ENCODE data around the gene OSBP2.

OSBP2 gene

DNA sequence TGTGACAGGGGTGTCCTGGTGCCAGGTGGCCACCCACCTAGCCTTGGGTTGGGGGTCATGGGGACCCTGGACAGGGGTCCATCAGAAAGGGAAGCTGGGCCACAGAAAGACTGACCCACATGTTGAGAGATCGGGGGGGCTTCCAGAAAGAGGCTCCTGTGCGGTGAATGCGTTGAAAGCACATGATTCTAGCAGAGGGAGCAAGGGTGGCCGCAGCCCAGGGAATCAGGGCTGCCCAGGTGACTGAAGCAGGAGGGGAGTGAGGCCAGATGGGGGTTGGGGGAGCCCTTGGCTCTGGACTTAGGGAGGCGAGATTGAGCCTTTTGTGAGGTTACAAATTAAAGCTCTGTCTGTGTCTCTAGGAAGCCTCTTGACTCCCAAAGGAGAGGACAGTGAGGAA, 193.2 kb downstream of the OSBP2 start:
- Histone ChIP-seq H2BK120ac (ENCODE audit: insufficient read depth, low read length, poor library complexity) (no peak overlapping the region), H3K23ac (ENCODE audit: low read length) (no peak overlapping the region), H2AK5ac (ENCODE audit: low read length) (no peak overlapping the region), H2BK5ac (ENCODE audit: low read depth, low read length, poor library complexity) (no peak overlapping the region), H2BK12ac (ENCODE audit: low read length) (no peak overlapping the region), H4K8ac (ENCODE audit: low read depth, low read length) (no peak overlapping the region), H3K4me3 (ENCODE audit: low read depth, low read length) (no peak overlapping the region), H3K27me3 (ENCODE audit: insufficient read depth, low read length) (no peaks in the 10 kb centered on the region), H3K79me1 (ENCODE audit: low read length) (no peaks in the 10 kb centered on the region), H3K9me3 (ENCODE audit: insufficient read depth, low read depth, low read length) (peaks cover 9% of the 10 kb centered on the region), H3K36me3 (ENCODE audit: control insufficient read depth in 1 of 2, insufficient read depth in 2 of 2, low read length in 2 of 2) (peaks cover 3 to 7% of the 10 kb centered on the region in 2 experiments), H3K27ac (ENCODE audit: low read depth, low read length) (no peak overlapping the region), H3K14ac (ENCODE audit: low read length) (no peak overlapping the region), H3K18ac (ENCODE audit: low read length) (no peak overlapping the region), H3K4ac (ENCODE audit: low read depth, low read length) (no peak overlapping the region), H4K91ac (ENCODE audit: low read depth, low read length) (no peak overlapping the region), H3K79me2 (ENCODE audit: control insufficient read depth, insufficient read depth, low read length, poor library complexity) (no peaks in the 10 kb centered on the region), H3K4me2 (ENCODE audit: low read length) (no peak overlapping the region), H3K4me1 (ENCODE audit: control insufficient read depth in 1 of 2, insufficient read depth in 2 of 2, low read length in 2 of 2) (peaks cover 3 to 4% of the 10 kb centered on the region in 2 experiments), H4K12ac (ENCODE audit: low read depth, low read length) (no peak overlapping the region), H3K9ac (ENCODE audit: low read length) (no peak overlapping the region), H2AFZ (ENCODE audit: insufficient read depth, low read length, poor library complexity) (no peak overlapping the region)
- no peak for DNase-seq
- WGBS (ENCODE audit: extremely low coverage, insufficient coverage, insufficient read length): no CpG with 5 or more reads among the region's 5 CpGs

DNA sequence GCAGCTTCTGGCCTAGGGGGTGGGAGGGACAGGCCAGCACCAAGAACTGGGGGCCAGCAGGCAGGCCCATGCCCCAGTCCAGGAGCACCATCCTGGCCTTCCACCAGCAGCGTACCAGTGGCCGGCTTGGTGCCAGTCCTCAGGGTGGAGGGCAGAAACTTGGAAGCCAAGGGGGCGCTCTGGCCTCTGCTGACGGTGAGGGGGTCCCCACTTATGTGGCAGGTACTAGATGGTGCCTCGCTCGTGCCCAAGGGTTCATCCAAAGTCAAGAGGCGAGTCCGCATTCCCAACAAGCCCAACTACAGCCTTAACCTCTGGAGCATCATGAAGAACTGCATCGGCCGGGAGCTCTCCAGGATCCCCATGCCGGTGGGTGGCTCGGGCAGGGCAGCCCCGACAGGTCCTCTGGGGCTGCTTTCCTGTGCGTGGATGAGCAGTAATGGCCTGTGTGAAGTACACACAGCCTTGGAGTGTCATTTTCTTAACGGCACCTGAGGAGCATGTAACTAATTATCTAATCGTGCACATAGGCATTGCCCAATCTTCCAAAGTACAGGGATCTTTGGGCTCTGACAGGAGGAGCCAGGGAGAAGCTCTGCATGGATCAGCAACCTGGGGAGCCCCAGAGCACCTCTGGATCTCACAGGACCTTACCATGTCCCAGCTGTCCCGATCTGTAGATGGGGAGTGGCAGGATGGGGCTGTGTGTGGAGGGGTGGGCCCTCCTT, 194.8 kb downstream of the OSBP2 start:
- no peak overlapping the region for H2BK5ac ChIP-seq (ENCODE audit: low read depth, low read length, poor library complexity)
- no CpG with 5 or more reads among the region's 17 CpGs for WGBS (ENCODE audit: extremely low coverage, insufficient coverage, insufficient read length)

DNA sequence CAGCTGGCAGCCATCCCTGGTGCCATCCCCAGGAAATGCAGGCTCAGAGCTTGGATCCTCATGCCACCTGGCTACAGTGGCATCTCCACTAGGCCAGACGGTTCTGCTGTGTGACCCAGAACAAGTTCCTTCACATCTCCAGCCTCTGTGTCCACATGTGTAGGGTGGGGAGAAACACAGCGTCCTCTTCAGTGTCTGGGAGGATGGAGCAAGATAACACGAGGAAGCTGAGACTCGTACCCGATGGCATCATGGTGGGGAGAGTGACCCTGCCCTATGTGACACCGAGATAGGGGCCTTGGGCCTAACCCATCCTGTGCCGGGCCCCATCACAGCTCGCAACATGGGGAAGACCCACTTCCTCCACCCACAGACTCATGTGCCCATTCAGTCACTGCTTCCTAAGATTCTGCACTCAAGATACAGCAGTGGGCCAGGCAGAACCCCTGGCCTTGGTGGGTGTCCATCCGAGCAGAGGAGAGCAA, 195.4 kb downstream of the OSBP2 start:
- H3K4me3 ChIP-seq (ENCODE audit: low read depth, low read length): no peak overlapping the region
- H2BK12ac ChIP-seq (ENCODE audit: low read length): no peak overlapping the region
- no peak overlapping the region for H4K91ac ChIP-seq (ENCODE audit: low read depth, low read length)
- H3K36me3 ChIP-seq (ENCODE audit: control insufficient read depth in 1 of 2, insufficient read depth in 2 of 2, low read length in 2 of 2): peaks cover 3 to 11% of the 10 kb centered on the region in 2 experiments
- no peak overlapping the region for H3K27ac ChIP-seq (ENCODE audit: low read depth, low read length)
- H3K18ac ChIP-seq (ENCODE audit: low read length): no peak overlapping the region
- H3K4ac ChIP-seq (ENCODE audit: low read depth, low read length): no peak overlapping the region
- WGBS (ENCODE audit: extremely low coverage, insufficient coverage, insufficient read length): no CpG with 5 or more reads among the region's 9 CpGs
- H2BK120ac ChIP-seq (ENCODE audit: insufficient read depth, low read length, poor library complexity): no peak overlapping the region
- no peak overlapping the region for H4K12ac ChIP-seq (ENCODE audit: low read depth, low read length)
- no peaks in the 10 kb centered on the region for H3K79me1 ChIP-seq (ENCODE audit: low read length)
- H3K9ac ChIP-seq (ENCODE audit: low read length): no peak overlapping the region
- no peak overlapping the region for H2AFZ ChIP-seq (ENCODE audit: insufficient read depth, low read length, poor library complexity)
- no peak overlapping the region for H3K4me2 ChIP-seq (ENCODE audit: low read length)
- H3K14ac ChIP-seq (ENCODE audit: low read length): no peak overlapping the region
- H3K79me2 ChIP-seq (ENCODE audit: control insufficient read depth, insufficient read depth, low read length, poor library complexity): no peaks in the 10 kb centered on the region
- H4K8ac ChIP-seq (ENCODE audit: low read depth, low read length): no peak overlapping the region
- H2AK5ac ChIP-seq (ENCODE audit: low read length): no peak overlapping the region
- no peak overlapping the region for H2BK5ac ChIP-seq (ENCODE audit: low read depth, low read length, poor library complexity)
- H3K23ac ChIP-seq (ENCODE audit: low read length): no peak overlapping the region
- H3K27me3 ChIP-seq (ENCODE audit: insufficient read depth, low read length): no peaks in the 10 kb centered on the region
- no peak for DNase-seq
- H3K4me1 ChIP-seq (ENCODE audit: control insufficient read depth in 1 of 2, insufficient read depth in 2 of 2, low read length in 2 of 2): peaks cover 6% of the 10 kb centered on the region in 2 experiments
- H3K9me3 ChIP-seq (ENCODE audit: insufficient read depth, low read depth, low read length): peaks cover 3% of the 10 kb centered on the region

More for the DNA sequence above, 194.8 kb downstream of the OSBP2 start:
- Histone ChIP-seq H3K9me3 (ENCODE audit: insufficient read depth, low read depth, low read length) (peaks cover 3% of the 10 kb centered on the region), H3K14ac (ENCODE audit: low read length) (no peak overlapping the region), H3K4ac (ENCODE audit: low read depth, low read length) (no peak overlapping the region), H3K23ac (ENCODE audit: low read length) (no peak overlapping the region), H3K9ac (ENCODE audit: low read length) (no peak overlapping the region), H3K18ac (ENCODE audit: low read length) (no peak overlapping the region), H2AK5ac (ENCODE audit: low read length) (no peak overlapping the region), H3K4me2 (ENCODE audit: low read length) (no peak overlapping the region), H3K4me3 (ENCODE audit: low read depth, low read length) (no peak overlapping the region), H4K8ac (ENCODE audit: low read depth, low read length) (no peak overlapping the region), H3K27ac (ENCODE audit: low read depth, low read length) (no peak overlapping the region), H3K36me3 (ENCODE audit: control insufficient read depth in 1 of 2, insufficient read depth in 2 of 2, low read length in 2 of 2) (peaks cover 3 to 11% of the 10 kb centered on the region in 2 experiments), H2BK12ac (ENCODE audit: low read length) (no peak overlapping the region), H3K4me1 (ENCODE audit: control insufficient read depth in 1 of 2, insufficient read depth in 2 of 2, low read length in 2 of 2) (peaks cover 3 to 6% of the 10 kb centered on the region in 2 experiments), H2BK120ac (ENCODE audit: insufficient read depth, low read length, poor library complexity) (no peak overlapping the region), H2AFZ (ENCODE audit: insufficient read depth, low read length, poor library complexity) (no peak overlapping the region), H3K79me2 (ENCODE audit: control insufficient read depth, insufficient read depth, low read length, poor library complexity) (no peaks in the 10 kb centered on the region), H4K91ac (ENCODE audit: low read depth, low read length) (no peak overlapping the region), H3K79me1 (ENCODE audit: low read length) (no peaks in the 10 kb centered on the region), H4K12ac (ENCODE audit: low read depth, low read length) (no peak overlapping the region), H3K27me3 (ENCODE audit: insufficient read depth, low read length) (no peaks in the 10 kb centered on the region)
- DNase-seq: no peak

DNA sequence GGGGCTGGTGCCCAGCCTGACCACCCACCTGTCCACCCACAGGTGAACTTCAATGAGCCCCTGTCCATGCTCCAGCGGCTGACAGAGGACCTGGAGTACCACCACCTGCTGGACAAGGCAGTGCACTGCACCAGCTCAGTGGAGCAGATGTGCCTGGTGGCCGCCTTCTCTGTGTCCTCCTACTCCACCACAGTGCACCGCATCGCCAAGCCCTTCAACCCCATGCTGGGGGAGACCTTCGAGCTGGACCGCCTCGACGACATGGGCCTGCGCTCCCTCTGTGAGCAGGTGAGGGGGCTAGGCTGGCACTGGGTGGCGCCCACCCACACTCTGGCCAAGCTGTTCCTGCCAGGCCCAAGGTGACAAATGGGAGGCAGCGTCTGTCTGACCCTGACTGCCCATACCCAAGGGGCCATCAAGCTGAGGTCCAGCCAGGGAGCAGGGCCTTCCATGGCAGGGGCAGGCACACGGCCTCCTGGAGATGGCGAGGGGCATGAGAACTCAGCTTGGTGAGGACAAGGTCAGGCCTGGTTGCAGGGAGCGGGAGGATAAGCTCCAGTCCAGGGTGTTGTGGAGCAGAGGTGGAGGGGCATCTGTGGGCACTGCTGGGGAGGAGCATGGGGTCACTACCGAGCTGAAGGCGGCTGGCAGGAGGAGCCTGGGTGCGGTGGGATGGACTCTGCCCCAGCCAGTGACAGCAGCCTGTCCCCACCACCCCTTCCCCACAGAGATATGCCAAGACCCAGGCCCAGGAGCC, 196.2 kb downstream of the OSBP2 start:
- Histone ChIP-seq H3K18ac (ENCODE audit: low read length) (no peak overlapping the region), H3K79me1 (ENCODE audit: low read length) (no peaks in the 10 kb centered on the region), H3K4me2 (ENCODE audit: low read length) (no peak overlapping the region), H3K9me3 (ENCODE audit: insufficient read depth, low read depth, low read length) (peaks cover 3% of the 10 kb centered on the region), H4K12ac (ENCODE audit: low read depth, low read length) (no peak overlapping the region), H2AFZ (ENCODE audit: insufficient read depth, low read length, poor library complexity) (no peak overlapping the region), H3K23ac (ENCODE audit: low read length) (no peak overlapping the region), H3K4me3 (ENCODE audit: low read depth, low read length) (no peak overlapping the region), H2BK120ac (ENCODE audit: insufficient read depth, low read length, poor library complexity) (no peak overlapping the region), H3K36me3 (ENCODE audit: control insufficient read depth in 1 of 2, insufficient read depth in 2 of 2, low read length in 2 of 2) (peaks cover 3 to 11% of the 10 kb centered on the region in 2 experiments), H4K8ac (ENCODE audit: low read depth, low read length) (no peak overlapping the region), H2BK12ac (ENCODE audit: low read length) (no peak overlapping the region), H2BK5ac (ENCODE audit: low read depth, low read length, poor library complexity) (no peak overlapping the region), H4K91ac (ENCODE audit: low read depth, low read length) (no peak overlapping the region), H3K27ac (ENCODE audit: low read depth, low read length) (no peak overlapping the region), H3K27me3 (ENCODE audit: insufficient read depth, low read length) (no peaks in the 10 kb centered on the region), H3K4me1 (ENCODE audit: control insufficient read depth in 1 of 2, insufficient read depth in 2 of 2, low read length in 2 of 2) (peaks cover 6% of the 10 kb centered on the region in 2 experiments), H3K9ac (ENCODE audit: low read length) (no peak overlapping the region), H3K79me2 (ENCODE audit: control insufficient read depth, insufficient read depth, low read length, poor library complexity) (no peaks in the 10 kb centered on the region), H3K4ac (ENCODE audit: low read depth, low read length) (no peak overlapping the region), H2AK5ac (ENCODE audit: low read length) (no peak overlapping the region), H3K14ac (ENCODE audit: low read length) (no peak overlapping the region)
- no CpG with 5 or more reads among the region's 17 CpGs for whole genome bisulfite sequencing (ENCODE audit: extremely low coverage, insufficient coverage, insufficient read length)
- peak in 1 of 2 donors; percentile 66 for DNase-seq
